Activated CD4-positive, alpha-beta memory T cell treated with anti-CD3 and anti-CD28 coated beads, Interleukin-2, amount 10 ng/mL, durations not matched to agents 7 days and 5 days (primary cell): ENCODE measurements around the gene FRS3. TPM values are rescaled to one million over a fixed set of nuclear protein-coding genes. Genes with fewer than 3 reads are reported as not detected.
"Not testable (repeated sequence)": the region's sequence is repeated elsewhere in the genome, so short reads cannot be mapped to it uniquely, and the experiment has no call there.

Experiments used
- CTCF ChIA-PET: fragments of 350-600 bp; sonication (Branson Sonifier 250); formaldehyde crosslinking; loops from one replicate; lab custom pipeline; 2021; ENCODE audit warnings: antibody characterized with exemption, inconsistent platforms; lab: Charles Lee
- POLR2A ChIA-PET: fragments of 350-600 bp; sonication (Branson Sonifier 250); formaldehyde crosslinking; loops from one replicate; lab custom pipeline; 2021; ENCODE audit warnings: antibody characterized with exemption; lab: Charles Lee
- DNase-seq: peaks from one replicate; pipeline ENCODE4 v3.0.0-alpha.2; 2020
- H3K27ac Mint-ChIP-seq: one replicate; pipeline ENCODE4 v1.8.0; 2021; ENCODE audit warnings: mild to moderate bottlenecking, mixed read lengths
- H3K27me3 Mint-ChIP-seq: one replicate; pipeline ENCODE4 v1.8.0; 2021; ENCODE audit warnings: mixed read lengths
- H3K36me3 Mint-ChIP-seq: one replicate; pipeline ENCODE4 v1.8.0; 2021; ENCODE audit warnings: low read depth, mixed read lengths
- H3K4me1 Mint-ChIP-seq: one replicate; pipeline ENCODE4 v1.8.0; 2021; ENCODE audit warnings: mixed read lengths
- H3K4me3 Mint-ChIP-seq: one replicate; pipeline ENCODE4 v1.8.0; 2021; ENCODE audit warnings: mild to moderate bottlenecking, mixed read lengths
- H3K9me3 Mint-ChIP-seq: one replicate; pipeline ENCODE4 v1.8.0; 2021; ENCODE audit warnings: mixed read lengths
- total RNA-seq, 2 experiments: library from RNA; stranded (reverse); gene quantifications; one replicate each; pipeline ENCODE4 v1.2.3, GENCODE V29; 2021

The FRS3 gene
- total RNA-seq, 2 experiments from 2014 or later: 4.0 to 4.2 TPM

DNA sequence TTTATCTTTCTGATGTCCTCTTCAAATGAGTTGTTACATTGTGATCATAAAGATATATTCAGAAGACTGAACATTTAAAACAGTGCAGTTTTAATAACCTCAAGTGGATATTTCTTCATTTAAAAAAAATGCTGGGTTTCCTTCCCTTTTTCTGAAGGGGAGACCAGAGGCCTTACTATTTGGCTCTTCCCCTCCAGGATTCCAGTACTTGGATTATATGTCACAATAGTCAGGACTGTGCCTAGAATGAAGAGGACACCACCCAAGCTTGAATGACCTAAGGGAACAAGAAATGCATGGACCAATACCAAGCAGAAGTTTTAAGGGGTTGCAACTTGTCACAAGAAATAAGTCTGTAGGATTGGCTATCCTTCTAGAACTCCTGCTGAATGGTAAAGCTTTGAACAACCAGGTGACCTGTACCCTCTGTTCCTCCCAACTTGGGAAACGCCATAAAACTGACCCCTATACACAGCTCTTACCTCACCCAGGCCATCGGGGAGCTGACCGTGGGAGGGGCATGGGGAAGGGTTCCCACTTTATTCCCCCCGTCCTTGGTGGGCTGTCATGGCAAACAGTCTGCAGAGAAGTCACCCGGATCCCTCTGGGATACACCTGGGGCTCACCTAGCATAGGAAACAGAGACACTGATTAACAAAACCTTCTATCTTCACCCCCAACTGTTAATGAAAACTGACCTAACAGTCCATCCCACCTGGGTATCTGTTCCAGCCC lies 2.0 kb downstream of the FRS3 start:
- ChIA-PET POLR2A (interaction anchor here (1.4 kb wide), 2 partner anchors 9 to 266 kb away, joined by 4 to 7 read pairs; partner anchors contain the start of gene TOMM6), CTCF (interaction anchor here (0.7 to 3.1 kb wide), 8 partner anchors 9 to 327 kb away, joined by 3 to 27 read pairs (median 4); partner anchors contain the start of gene TOMM6)
- peaks cover 23% of the 10 kb centered on the region for H3K4me1 Mint-ChIP-seq
- H3K4me3 Mint-ChIP-seq: peak overlapping the region; percentile 87
- H3K36me3 Mint-ChIP-seq: peaks cover 7% of the 10 kb centered on the region
- H3K27me3 Mint-ChIP-seq: peaks cover 9% of the 10 kb centered on the region
- H3K27ac Mint-ChIP-seq: peak overlapping the region; percentile 55
- DNase-seq: no peak
- H3K9me3 Mint-ChIP-seq: no peaks in the 10 kb centered on the region

DNA sequence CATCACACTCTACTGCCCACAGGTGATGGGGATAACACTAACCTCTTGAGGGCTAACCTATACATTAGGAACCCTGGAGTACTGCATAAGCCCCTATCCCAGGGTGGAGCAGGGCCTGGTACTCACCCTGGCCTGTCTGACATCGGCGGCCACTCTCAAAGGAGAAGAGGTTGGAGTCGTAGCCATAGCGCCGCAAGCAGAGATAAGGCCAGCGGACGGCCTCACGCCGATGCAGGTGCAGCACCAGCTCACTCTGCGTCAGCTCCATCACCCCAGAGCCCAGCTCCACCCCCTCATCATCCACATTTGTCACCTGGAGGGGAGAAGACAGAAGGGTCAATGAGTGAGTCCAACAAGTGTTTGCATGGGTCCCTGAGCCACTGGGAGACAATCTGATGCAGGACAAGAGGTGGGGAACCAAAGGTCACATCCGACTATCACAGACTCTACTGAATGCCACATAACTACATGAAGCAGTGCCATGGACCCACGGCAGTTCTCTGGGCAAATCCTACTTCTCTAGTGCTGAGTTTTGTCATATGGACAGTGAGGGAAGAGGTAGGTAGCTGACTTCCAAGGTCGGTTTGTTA lies 4.3 kb downstream of the FRS3 start:
- Mint-ChIP-seq H3K9me3 (no peaks in the 10 kb centered on the region), H3K36me3 (peaks cover 16% of the 10 kb centered on the region), H3K4me3 (no peak overlapping the region), H3K27me3 (no peaks in the 10 kb centered on the region), H3K4me1 (peaks cover 14% of the 10 kb centered on the region), H3K27ac (no peak overlapping the region)
- DNase-seq: no peak
- POLR2A ChIA-PET: interaction anchor here (0.7 kb wide), 1 partner anchor 12 kb away, joined by 3 read pairs; the partner anchor contains the start of gene TOMM6
- CTCF ChIA-PET: interaction anchor here (0.6 to 1.3 kb wide), 4 partner anchors 8 to 186 kb away, joined by 3 to 4 read pairs (median 4); no protein-coding TSS in a partner anchor

DNA sequence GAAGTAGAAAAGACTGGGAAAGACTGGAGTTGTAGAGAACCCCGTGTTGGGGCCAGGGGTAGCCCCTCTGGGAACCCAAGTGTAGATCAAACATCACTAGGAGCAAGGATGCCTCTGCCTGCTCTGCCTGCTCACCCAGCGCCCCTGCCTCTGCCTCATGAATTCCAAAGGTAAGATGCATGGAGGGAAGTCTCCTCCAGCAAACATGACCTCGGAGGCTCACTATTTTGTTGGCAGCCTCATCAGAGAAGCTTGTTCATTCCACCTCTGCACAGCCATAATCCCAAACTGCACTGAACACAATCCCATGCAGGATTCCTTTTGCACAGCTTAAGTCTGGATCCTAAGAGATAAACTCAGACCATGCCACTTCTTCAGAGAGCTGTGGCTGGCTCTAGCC lies 4.9 kb downstream of the FRS3 start:
- no peaks in the 10 kb centered on the region for H3K27me3 Mint-ChIP-seq
- peaks cover 11% of the 10 kb centered on the region for H3K4me1 Mint-ChIP-seq
- CTCF ChIA-PET: interaction anchor here (0.8 to 1.2 kb wide), 2 partner anchors 11 to 69 kb away, joined by 3 read pairs; no protein-coding TSS in a partner anchor
- POLR2A ChIA-PET: no interaction called here
- peaks cover 16% of the 10 kb centered on the region for H3K36me3 Mint-ChIP-seq
- H3K27ac Mint-ChIP-seq: no peak overlapping the region
- H3K9me3 Mint-ChIP-seq: no peaks in the 10 kb centered on the region
- no peak for DNase-seq
- no peak overlapping the region for H3K4me3 Mint-ChIP-seq

DNA sequence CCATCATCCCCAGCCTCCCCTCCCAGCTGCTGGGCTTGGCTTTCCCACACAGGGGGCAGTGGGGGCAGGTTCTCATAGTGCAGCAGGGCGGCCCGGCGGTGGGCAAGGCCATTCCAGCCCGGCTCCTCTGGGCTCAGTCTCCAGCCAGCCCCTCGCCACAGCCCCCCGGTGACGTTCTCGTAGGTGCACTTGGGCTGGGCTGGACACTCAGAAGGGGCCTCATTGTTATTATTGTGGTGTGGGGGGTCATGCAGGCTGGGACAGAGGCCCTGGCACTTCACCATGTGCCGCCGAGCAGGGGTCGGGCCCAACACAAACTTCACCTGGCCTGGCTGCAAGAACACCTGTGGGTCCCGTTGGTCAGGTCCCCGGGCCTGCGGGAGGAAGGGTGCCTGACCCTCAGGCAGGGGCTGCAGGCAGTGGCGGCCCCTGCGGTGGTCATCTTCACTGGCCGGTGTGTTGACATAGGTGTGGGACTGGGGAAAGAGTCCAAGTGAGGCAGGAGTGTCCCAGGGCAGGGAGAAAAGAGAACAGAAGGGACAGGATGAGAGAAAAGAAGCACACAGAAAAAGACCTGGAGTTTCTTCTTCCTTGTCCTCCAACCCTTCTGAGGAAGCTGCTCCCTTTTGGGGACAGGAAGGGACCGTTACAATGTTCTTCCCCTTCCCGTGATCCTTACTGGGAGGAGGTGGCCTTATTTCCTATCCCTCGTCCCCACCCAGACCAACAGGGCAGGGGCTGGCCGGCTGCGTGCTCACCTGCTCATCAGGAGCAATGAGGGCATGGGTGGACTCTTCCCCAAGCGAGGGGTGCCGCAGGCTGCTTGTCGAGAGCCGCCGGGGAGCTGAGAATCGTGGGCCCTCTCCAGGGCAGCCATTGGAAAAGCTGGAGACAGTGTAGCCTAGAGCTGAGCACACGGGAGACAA lies 8.4 kb downstream of the FRS3 start:
- POLR2A ChIA-PET: no interaction called here
- Mint-ChIP-seq H3K4me3 (no peak overlapping the region), H3K36me3 (peaks cover 16% of the 10 kb centered on the region)

DNA sequence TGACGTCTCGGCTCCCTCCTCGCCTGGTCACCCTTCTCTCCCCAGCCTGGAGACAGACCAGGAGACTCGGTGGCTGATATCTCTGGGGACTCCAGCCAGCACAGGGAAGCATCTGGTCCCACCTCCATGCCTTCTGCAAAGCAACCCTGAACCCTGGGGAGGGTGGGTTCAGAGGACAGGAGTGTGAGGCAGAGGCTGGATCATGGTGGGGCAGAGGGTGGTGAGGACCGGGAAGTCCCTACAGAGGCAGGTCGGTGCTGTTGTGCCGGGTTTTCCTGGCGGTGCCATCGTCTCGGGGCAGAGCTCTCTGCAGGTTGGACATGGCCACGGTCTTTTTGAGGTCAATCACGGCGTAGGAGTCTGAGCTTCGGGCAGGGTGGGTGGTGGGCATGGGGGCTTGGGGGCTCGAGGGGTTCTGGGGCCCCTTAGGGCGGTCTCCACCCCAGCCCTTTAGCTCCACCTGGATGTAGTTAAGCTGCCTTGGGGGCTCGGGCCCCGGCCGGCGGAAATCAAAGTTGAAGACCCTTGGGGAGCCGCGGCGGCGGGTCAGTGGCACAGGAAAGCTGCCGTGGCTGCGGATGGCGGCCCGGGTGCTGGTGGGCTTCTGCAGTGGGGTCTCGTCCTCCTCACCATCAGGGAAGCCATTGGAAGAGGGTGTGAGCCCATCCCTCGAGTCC lies 9.2 kb downstream of the FRS3 start:
- peaks cover 12% of the 10 kb centered on the region for H3K4me1 Mint-ChIP-seq
- H3K4me3 Mint-ChIP-seq: no peak overlapping the region
- H3K27me3 Mint-ChIP-seq: no peaks in the 10 kb centered on the region
- ChIA-PET POLR2A (no interaction called here), CTCF (no interaction called here)
- DNase-seq: no peak
- H3K9me3 Mint-ChIP-seq: no peaks in the 10 kb centered on the region
- H3K27ac Mint-ChIP-seq: no peak overlapping the region
- H3K36me3 Mint-ChIP-seq: peaks cover 16% of the 10 kb centered on the region

More for the DNA sequence above, 8.4 kb downstream of the FRS3 start:
- DNase-seq: no peak
- CTCF ChIA-PET: interaction anchor here (0.8 kb wide), 1 partner anchor 9 kb away, joined by 3 read pairs; no protein-coding TSS in a partner anchor
- Mint-ChIP-seq H3K9me3 (no peaks in the 10 kb centered on the region), H3K4me1 (peaks cover 12% of the 10 kb centered on the region), H3K27ac (no peak overlapping the region), H3K27me3 (no peaks in the 10 kb centered on the region)

DNA sequence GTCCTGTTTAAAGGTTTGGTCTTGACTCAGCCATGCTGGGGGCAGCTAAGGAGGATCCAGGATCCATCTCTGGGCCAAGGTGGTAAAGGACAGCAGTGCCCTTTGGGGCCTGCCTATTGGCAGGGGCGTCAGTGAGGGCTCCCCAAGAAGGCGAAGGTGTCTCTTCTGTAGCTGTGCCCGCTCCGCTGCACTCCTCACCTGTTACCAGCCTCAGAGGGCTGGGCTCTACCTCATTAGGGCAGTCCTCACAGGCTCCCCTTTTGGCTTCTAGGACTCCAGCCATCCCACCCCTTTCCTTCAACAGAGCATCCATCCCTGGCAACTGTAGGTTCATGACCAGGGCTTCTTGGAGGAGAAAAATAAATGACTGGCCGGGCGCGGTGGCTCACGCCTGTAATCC lies 10.3 kb downstream of the FRS3 start:
- no peaks in the 10 kb centered on the region for H3K9me3 Mint-ChIP-seq
- no peak for DNase-seq
- ChIA-PET CTCF (no interaction called here), POLR2A (no interaction called here)
- no peak overlapping the region for H3K27ac Mint-ChIP-seq
- peaks cover 12% of the 10 kb centered on the region for H3K4me1 Mint-ChIP-seq
- no peaks in the 10 kb centered on the region for H3K27me3 Mint-ChIP-seq
- H3K36me3 Mint-ChIP-seq: peaks cover 9% of the 10 kb centered on the region
- H3K4me3 Mint-ChIP-seq: no peak overlapping the region

DNA sequence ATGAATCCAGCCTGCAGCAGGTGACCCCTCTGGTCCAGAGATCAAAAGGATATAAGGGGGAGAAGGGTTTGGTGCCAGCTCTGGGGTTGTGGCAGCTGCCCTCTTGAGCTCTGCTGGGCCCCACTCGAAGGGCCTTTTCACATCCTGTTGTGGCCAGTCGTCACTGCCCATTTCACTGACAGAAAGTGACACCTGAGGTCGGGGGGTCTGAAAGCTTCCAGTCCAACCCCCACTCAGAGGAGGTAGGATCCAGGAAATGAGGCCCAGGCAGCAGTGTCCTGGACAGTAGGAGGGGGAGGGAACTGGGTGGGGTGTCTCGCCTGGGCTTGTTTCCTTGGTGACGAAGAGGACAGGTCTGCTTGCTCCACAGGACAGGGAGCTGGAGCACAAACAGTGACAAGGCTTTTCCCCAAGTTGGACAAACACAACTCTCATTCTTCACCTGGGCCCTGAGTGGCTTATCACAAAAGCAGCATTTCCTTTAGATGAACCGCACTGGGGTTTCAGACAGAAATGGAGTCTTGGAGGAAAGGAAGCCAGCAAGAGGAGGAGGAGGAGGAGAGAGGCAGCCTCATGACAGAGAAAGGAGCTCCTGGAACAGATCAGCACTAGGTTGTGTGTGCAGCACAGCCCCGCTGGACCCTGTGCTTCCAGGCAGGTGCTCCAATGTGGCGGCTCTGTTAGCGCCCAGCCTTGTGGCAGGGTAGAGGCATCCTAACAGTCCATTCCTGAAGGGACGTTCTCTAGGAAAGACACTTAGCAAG lies 11.0 kb downstream of the FRS3 start:
- Mint-ChIP-seq H3K27me3 (no peaks in the 10 kb centered on the region), H3K27ac (no peak overlapping the region), H3K4me1 (peaks cover 12% of the 10 kb centered on the region), H3K36me3 (peaks cover 9% of the 10 kb centered on the region), H3K9me3 (no peaks in the 10 kb centered on the region), H3K4me3 (no peak overlapping the region)
- no peak for DNase-seq
- CTCF ChIA-PET: interaction anchor here (1.0 kb wide), 1 partner anchor 85 kb away, joined by 3 read pairs; no protein-coding TSS in a partner anchor
- POLR2A ChIA-PET: no interaction called here

- H3K27ac Mint-ChIP-seq: no peak overlapping the region
- no peak overlapping the region for H3K4me3 Mint-ChIP-seq
- H3K27me3 Mint-ChIP-seq: peaks cover 1% of the 10 kb centered on the region
- no peak for DNase-seq
- peaks cover 4% of the 10 kb centered on the region for H3K36me3 Mint-ChIP-seq
- H3K4me1 Mint-ChIP-seq: peaks cover 12% of the 10 kb centered on the region
- no peaks in the 10 kb centered on the region for H3K9me3 Mint-ChIP-seq
- ChIA-PET POLR2A (no interaction called here), CTCF (interaction anchor here (1.9 kb wide), 1 partner anchor 9 kb away, joined by 4 read pairs; no protein-coding TSS in a partner anchor)
These were observed 12.4 kb downstream of the FRS3 start for GRCh38 chr6:41767112-41767833.

DNA sequence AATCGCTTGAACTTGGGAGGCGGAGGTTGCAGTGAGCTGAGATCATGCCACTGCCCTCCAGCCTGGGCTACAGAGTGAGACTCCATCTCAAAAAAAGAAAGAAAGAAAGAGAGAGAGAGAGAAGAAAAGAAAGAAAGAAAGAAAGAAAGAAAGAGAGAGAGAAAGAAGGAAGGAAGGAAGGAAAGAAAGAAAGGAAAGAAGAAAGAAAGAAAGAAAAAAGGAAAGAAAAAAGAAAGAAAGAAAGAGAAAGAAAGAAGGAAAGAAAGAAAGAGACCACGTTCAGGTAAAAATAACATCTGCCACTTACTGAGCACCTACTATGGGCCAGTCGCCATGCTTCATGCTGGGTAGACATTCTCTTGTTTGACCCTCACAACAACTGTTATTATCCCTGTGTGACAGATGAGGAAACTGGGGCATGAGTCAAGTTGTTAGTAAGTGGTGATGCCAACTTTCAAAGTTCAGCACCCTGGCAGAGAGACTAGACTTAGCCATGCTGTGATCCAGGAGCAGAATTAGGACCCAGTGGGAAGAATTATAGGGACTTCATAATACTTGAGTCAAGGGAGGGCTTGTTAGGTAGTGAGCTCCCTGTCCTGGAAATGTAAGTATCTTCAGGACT lies 13.5 kb downstream of the FRS3 start:
- H3K27me3 Mint-ChIP-seq, H3K36me3 Mint-ChIP-seq, DNase-seq, H3K27ac Mint-ChIP-seq, H3K9me3 Mint-ChIP-seq, H3K4me3 Mint-ChIP-seq, POLR2A ChIA-PET: not testable (repeated sequence)
- H3K4me1 Mint-ChIP-seq: peaks cover 12% of the 10 kb centered on the region
- CTCF ChIA-PET: interaction anchor here (0.6 to 1.9 kb wide), 2 partner anchors 10 to 158 kb away, joined by 3 to 4 read pairs; no protein-coding TSS in a partner anchor

DNA sequence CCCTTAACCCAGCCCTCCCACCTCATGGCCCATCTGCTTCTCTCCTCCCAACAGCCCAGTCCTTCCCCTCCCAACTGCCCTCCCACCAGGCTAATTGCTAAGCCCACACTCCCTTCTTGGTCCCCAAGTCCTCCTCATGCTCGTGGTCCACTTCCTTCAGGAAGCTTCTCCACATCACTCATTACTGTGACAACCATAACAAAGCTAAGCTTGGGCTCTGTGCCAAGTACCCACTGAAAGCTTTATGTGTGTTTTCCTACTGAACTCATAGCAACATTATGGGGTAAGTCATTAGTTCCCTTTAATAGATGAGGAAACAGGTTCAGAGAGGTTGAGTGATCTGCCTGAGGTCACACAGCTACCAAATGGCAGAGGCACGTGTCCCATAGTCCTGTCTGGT lies 16.2 kb downstream of the FRS3 start:
- Mint-ChIP-seq H3K4me3 (no peak overlapping the region), H3K27ac (no peak overlapping the region), H3K36me3 (no peaks in the 10 kb centered on the region), H3K27me3 (peaks cover 5% of the 10 kb centered on the region), H3K4me1 (peaks cover 4% of the 10 kb centered on the region), H3K9me3 (no peaks in the 10 kb centered on the region)
- ChIA-PET POLR2A (no interaction called here), CTCF (no interaction called here)
- DNase-seq: no peak
